Tibial nerve (tissue), 4 donors: ENCODE data around the gene ANKHD1.
A peak's percentile ranks its signal among the peaks of the same experiment; 100 is the strongest.

ENCODE experiments used
- EP300 ChIP-seq, 2 donors: sonication (generic); formaldehyde crosslinking; IDR thresholded peaks; one replicate each; pipeline ENCODE4 v1.6.1; 2017; ENCODE audit warnings: antibody characterized with exemption in 2 of 2, mild to moderate bottlenecking in 1 of 2
- POLR2A ChIP-seq, 2 donors: fragments of 450-650 bp; IDR thresholded peaks; one replicate each; pipeline ENCODE4 v1.6.1; 2017; ENCODE audit warnings: antibody characterized with exemption in 2 of 2, mild to moderate bottlenecking in 2 of 2, moderate library complexity in 2 of 2
- TF ChIP-seq, protein P1 (sequence below), 5 experiments: fragments of 200-600 bp in 3 of 5; fragments of 450-650 bp in 2 of 5; sonication (generic) in 3 of 5; IDR thresholded peaks; one replicate each; pipeline ENCODE4 v1.5.1; 2016 to 2019; ENCODE audit warnings: antibody characterized with exemption in 5 of 5, mild to moderate bottlenecking in 3 of 5, moderate library complexity in 2 of 5

DNA sequence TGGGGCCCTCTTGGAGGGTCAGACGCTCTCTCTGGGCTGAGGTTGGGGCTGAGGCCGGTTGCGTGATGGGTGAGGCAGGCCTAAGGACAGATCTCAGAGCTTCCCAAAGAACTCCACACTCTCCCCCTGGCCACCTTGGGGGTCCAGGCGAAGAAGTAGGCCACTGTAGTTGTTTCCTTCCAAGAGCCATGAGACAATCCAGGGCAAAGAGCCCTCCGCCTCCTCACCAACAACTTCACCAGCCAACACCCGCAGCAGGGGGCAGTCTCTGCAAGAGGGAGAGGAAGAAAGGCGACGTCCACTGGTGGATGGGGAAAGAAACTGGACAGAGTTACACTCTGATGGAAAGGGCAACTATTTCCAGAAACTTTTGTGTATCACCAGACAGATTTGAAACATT lies 173.7 kb downstream of the ANKHD1 start:
- TF ChIP-seq, protein P1, sequence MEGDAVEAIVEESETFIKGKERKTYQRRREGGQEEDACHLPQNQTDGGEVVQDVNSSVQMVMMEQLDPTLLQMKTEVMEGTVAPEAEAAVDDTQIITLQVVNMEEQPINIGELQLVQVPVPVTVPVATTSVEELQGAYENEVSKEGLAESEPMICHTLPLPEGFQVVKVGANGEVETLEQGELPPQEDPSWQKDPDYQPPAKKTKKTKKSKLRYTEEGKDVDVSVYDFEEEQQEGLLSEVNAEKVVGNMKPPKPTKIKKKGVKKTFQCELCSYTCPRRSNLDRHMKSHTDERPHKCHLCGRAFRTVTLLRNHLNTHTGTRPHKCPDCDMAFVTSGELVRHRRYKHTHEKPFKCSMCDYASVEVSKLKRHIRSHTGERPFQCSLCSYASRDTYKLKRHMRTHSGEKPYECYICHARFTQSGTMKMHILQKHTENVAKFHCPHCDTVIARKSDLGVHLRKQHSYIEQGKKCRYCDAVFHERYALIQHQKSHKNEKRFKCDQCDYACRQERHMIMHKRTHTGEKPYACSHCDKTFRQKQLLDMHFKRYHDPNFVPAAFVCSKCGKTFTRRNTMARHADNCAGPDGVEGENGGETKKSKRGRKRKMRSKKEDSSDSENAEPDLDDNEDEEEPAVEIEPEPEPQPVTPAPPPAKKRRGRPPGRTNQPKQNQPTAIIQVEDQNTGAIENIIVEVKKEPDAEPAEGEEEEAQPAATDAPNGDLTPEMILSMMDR (IDR thresholded peaks at IDR 0.05), result peak; percentile 27 to 52 (median 33)
- TF ChIP-seq POLR2A (IDR thresholded peaks at IDR 0.05) (no peak), EP300 (IDR thresholded peaks at IDR 0.05) (peak in 1 of 2 donors; percentile 23)
